Measurements from ENCODE around the gene SLC30A5. TPM values are rescaled to one million over a fixed set of nuclear protein-coding genes. Genes with fewer than 3 reads are reported as not detected.

The SLC30A5 gene
- total RNA-seq, 1 donor from 2014 or later, result 58.8 TPM

DNA sequence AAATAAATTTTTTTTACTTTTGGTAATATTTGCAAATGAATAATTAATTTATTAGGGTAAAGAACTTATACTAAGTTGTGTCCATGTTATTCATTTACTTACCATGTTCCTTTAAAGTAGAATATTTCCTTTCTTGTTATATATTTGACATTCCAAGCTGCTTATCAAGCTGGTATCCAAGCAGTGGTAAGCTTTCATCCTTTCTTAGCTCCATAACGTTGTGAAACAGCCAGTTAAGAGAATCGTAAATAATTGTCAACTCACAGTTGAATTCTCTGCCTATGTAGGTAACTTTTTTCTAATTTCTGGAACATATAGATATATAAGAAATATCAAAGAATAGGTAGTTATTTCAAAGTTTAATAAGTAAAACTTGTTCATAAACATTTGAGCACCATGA lies 36.4 kb downstream of the SLC30A5 start:
- Histone ChIP-seq H3K9ac (ENCODE audit: low read length) (no peak overlapping the region), H3K79me2 (ENCODE audit: insufficient read depth, low read length) (no peaks in the 10 kb centered on the region), H3K36me3 (ENCODE audit: insufficient read depth, low read length) (peaks cover 9% of the 10 kb centered on the region), H3K4me2 (ENCODE audit: low read length) (no peak overlapping the region), H3K27ac (ENCODE audit: low read depth, low read length) (no peak overlapping the region), H3K9me3 (ENCODE audit: insufficient read depth, low read depth, low read length) (no peaks in the 10 kb centered on the region), H2AFZ (ENCODE audit: low read depth, low read length) (no peak overlapping the region), H3K4me3 (ENCODE audit: insufficient read depth, low read depth, low read length) (no peak overlapping the region), H3K27me3 (ENCODE audit: insufficient read depth, low read length) (no peaks in the 10 kb centered on the region), H4K20me1 (ENCODE audit: insufficient read depth, low read length) (no peaks in the 10 kb centered on the region), H3K4me1 (ENCODE audit: insufficient read depth, low read length) (no peaks in the 10 kb centered on the region)
- DNase-seq (ENCODE audit: low read depth) (no peak), FAIRE-seq (no peak)
- Mint-ChIP-seq H3K27ac (ENCODE audit: unreplicated experiment) (no peak overlapping the region), H3K4me1 (ENCODE audit: low read depth, unreplicated experiment) (no peaks in the 10 kb centered on the region), H3K36me3 (ENCODE audit: low read depth, unreplicated experiment) (peaks cover 11% of the 10 kb centered on the region), H3K9me3 (ENCODE audit: unreplicated experiment) (no peaks in the 10 kb centered on the region), H3K27me3 (ENCODE audit: low read depth, unreplicated experiment) (no peaks in the 10 kb centered on the region), H3K4me3 (ENCODE audit: unreplicated experiment) (no peak overlapping the region)
- TF ChIP-seq EZH2 (IDR thresholded peaks at IDR 0.05; ENCODE audit: insufficient read depth, low read length), result no peak
- TF ChIP-seq, protein P1, sequence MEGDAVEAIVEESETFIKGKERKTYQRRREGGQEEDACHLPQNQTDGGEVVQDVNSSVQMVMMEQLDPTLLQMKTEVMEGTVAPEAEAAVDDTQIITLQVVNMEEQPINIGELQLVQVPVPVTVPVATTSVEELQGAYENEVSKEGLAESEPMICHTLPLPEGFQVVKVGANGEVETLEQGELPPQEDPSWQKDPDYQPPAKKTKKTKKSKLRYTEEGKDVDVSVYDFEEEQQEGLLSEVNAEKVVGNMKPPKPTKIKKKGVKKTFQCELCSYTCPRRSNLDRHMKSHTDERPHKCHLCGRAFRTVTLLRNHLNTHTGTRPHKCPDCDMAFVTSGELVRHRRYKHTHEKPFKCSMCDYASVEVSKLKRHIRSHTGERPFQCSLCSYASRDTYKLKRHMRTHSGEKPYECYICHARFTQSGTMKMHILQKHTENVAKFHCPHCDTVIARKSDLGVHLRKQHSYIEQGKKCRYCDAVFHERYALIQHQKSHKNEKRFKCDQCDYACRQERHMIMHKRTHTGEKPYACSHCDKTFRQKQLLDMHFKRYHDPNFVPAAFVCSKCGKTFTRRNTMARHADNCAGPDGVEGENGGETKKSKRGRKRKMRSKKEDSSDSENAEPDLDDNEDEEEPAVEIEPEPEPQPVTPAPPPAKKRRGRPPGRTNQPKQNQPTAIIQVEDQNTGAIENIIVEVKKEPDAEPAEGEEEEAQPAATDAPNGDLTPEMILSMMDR (IDR thresholded peaks at IDR 0.05; ENCODE audit: insufficient read depth, low read depth, low read length), result no peak

DNA sequence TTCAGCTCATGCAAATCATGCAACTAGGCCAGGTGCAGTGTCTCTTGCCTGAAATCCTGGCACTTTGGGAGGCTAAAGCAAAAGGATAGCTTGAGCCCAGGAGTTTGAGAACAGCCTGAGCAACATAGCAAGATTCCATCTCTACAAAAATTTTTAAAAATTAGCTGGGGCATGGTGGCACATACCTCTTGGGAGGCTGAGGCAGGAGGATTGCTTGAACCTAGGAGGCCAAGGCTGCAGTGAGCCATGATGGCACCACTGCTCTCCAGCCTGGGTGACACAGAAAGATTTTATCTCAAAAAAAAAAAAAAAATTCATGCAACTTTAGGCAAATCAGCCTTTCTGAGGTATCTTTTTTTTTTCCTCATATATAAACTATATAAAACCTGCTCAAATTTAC lies 37.5 kb downstream of the SLC30A5 start:
- Mint-ChIP-seq H3K4me1 (ENCODE audit: low read depth, unreplicated experiment) (no peaks in the 10 kb centered on the region), H3K27ac (ENCODE audit: unreplicated experiment) (no peak overlapping the region), H3K4me3 (ENCODE audit: unreplicated experiment) (no peak overlapping the region), H3K9me3 (ENCODE audit: unreplicated experiment) (no peaks in the 10 kb centered on the region), H3K36me3 (ENCODE audit: low read depth, unreplicated experiment) (peaks cover 15% of the 10 kb centered on the region), H3K27me3 (ENCODE audit: low read depth, unreplicated experiment) (no peaks in the 10 kb centered on the region)
- peaks cover 9% of the 10 kb centered on the region for H3K36me3 ChIP-seq (ENCODE audit: insufficient read depth, low read length)
- no peaks in the 10 kb centered on the region for H3K9me3 ChIP-seq (ENCODE audit: insufficient read depth, low read depth, low read length)
- no peaks in the 10 kb centered on the region for H3K4me1 ChIP-seq (ENCODE audit: insufficient read depth, low read length)
- TF ChIP-seq, protein P1 (IDR thresholded peaks at IDR 0.05; ENCODE audit: insufficient read depth, low read depth, low read length), result no peak
- TF ChIP-seq EZH2 (IDR thresholded peaks at IDR 0.05; ENCODE audit: insufficient read depth, low read length), result no peak
- no peak overlapping the region for H3K4me3 ChIP-seq (ENCODE audit: insufficient read depth, low read depth, low read length)
- H3K4me2 ChIP-seq (ENCODE audit: low read length), result no peak overlapping the region
- no peaks in the 10 kb centered on the region for H4K20me1 ChIP-seq (ENCODE audit: insufficient read depth, low read length)
- no peaks in the 10 kb centered on the region for H3K27me3 ChIP-seq (ENCODE audit: insufficient read depth, low read length)
- no peak overlapping the region for H3K9ac ChIP-seq (ENCODE audit: low read length)
- FAIRE-seq, result no peak
- DNase-seq (ENCODE audit: low read depth), result no peak
- H2AFZ ChIP-seq (ENCODE audit: low read depth, low read length), result no peak overlapping the region
- no peaks in the 10 kb centered on the region for H3K79me2 ChIP-seq (ENCODE audit: insufficient read depth, low read length)
- no peak overlapping the region for H3K27ac ChIP-seq (ENCODE audit: low read depth, low read length)

DNA sequence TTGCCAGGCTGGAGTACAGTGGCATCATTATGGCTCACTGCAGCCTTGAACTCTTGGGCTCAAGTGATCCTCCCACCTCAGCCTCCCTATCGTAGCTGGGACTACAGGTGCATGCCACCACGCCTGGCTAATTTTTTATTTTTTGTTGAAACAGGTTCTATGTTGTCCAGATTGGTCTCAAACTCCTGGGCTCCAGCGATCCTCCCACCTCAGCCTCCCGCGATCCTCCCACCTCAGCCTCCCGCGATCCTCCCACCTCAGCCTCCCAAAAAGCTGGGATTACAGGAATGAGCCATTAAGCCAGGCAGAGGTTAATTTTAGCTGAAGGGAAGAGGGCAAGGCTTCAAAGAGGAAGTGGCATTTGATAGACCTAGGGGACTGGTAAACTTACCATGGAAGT lies 40.3 kb downstream of the SLC30A5 start:
- no peaks in the 10 kb centered on the region for H3K27me3 Mint-ChIP-seq (ENCODE audit: low read depth, unreplicated experiment)
- Histone ChIP-seq H4K20me1 (ENCODE audit: insufficient read depth, low read length) (no peaks in the 10 kb centered on the region), H3K27me3 (ENCODE audit: insufficient read depth, low read length) (no peaks in the 10 kb centered on the region), H3K9ac (ENCODE audit: low read length) (no peak overlapping the region), H3K36me3 (ENCODE audit: insufficient read depth, low read length) (peaks cover 2% of the 10 kb centered on the region), H2AFZ (ENCODE audit: low read depth, low read length) (no peak overlapping the region), H3K4me3 (ENCODE audit: insufficient read depth, low read depth, low read length) (no peak overlapping the region), H3K4me2 (ENCODE audit: low read length) (no peak overlapping the region), H3K79me2 (ENCODE audit: insufficient read depth, low read length) (no peaks in the 10 kb centered on the region), H3K9me3 (ENCODE audit: insufficient read depth, low read depth, low read length) (no peaks in the 10 kb centered on the region), H3K4me1 (ENCODE audit: insufficient read depth, low read length) (no peaks in the 10 kb centered on the region), H3K27ac (ENCODE audit: low read depth, low read length) (no peak overlapping the region)
- TF ChIP-seq, protein P1 (IDR thresholded peaks at IDR 0.05; ENCODE audit: insufficient read depth, low read depth, low read length), result no peak
- no peak for TF ChIP-seq EZH2 (IDR thresholded peaks at IDR 0.05; ENCODE audit: insufficient read depth, low read length)
- H3K4me1 Mint-ChIP-seq (ENCODE audit: low read depth, unreplicated experiment), result no peaks in the 10 kb centered on the region
- no peak overlapping the region for H3K27ac Mint-ChIP-seq (ENCODE audit: unreplicated experiment)
- FAIRE-seq (no peak), DNase-seq (ENCODE audit: low read depth) (no peak)
- peaks cover 11% of the 10 kb centered on the region for H3K36me3 Mint-ChIP-seq (ENCODE audit: low read depth, unreplicated experiment)
- no peaks in the 10 kb centered on the region for H3K9me3 Mint-ChIP-seq (ENCODE audit: unreplicated experiment)
- H3K4me3 Mint-ChIP-seq (ENCODE audit: unreplicated experiment), result no peak overlapping the region

Data from astrocyte (in vitro differentiated cells and primary cell).